ENCODE results near the gene EDIL3.

- no peak for TF ChIP-seq POLR2AphosphoS5 (IDR thresholded peaks at IDR 0.05; ENCODE audit: borderline replicate concordance, low read depth, low read length)
- no peak for TF ChIP-seq EZH2 (IDR thresholded peaks at IDR 0.05)
- no peak for TF ChIP-seq FOXP2 (optimal IDR thresholded peaks at IDR 0.05; ENCODE audit: control extremely low read depth, extremely low read length, insufficient read depth)
These were observed 86.1 kb downstream of the EDIL3 start for GRCh38 chr5:84298628-84299027.
